Lung (tissue), 12 donors: ENCODE results near the gene NPAS3. TPM values are rescaled to one million over a fixed set of nuclear protein-coding genes. Genes with fewer than 3 reads are reported as not detected.

Experiments
- ATAC-seq: fragments of 200-7000 bp; cut with Tn5 transposase; one replicate; pipeline ENCODE4 v1.9.1; 2020; ENCODE audit warnings: moderate number of reproducible peaks; ENCODE audit not compliant: insufficient read depth, low FRiP score
- DNase-seq, 3 donors: peaks; one replicate each; pipeline ENCODE4 v3.0.0-alpha.2; 2013 to 2017
- H3K27ac ChIP-seq, 2 donors: one replicate each; pipeline ENCODE4 v1.5.1; 2013; ENCODE audit warnings: mild to moderate bottlenecking in 2 of 2, moderate library complexity in 2 of 2, control low read depth in 1 of 2, inconsistent platforms in 1 of 2, low read depth in 1 of 2, low read length in 1 of 2
- H3K27me3 ChIP-seq, 3 donors: one replicate each; pipeline ENCODE4 v1.5.1; 2013; ENCODE audit warnings: low read length in 2 of 3; ENCODE audit not compliant: control insufficient read depth in 3 of 3, insufficient read depth in 3 of 3
- H3K36me3 ChIP-seq, 4 donors: one replicate each; pipeline ENCODE4 v1.5.1; 2013; ENCODE audit warnings: low read length in 4 of 4, mild to moderate bottlenecking in 1 of 4, moderate library complexity in 1 of 4; ENCODE audit not compliant: control insufficient read depth in 4 of 4, insufficient read depth in 4 of 4
- H3K4me1 ChIP-seq, 5 donors: one replicate each; pipeline ENCODE4 v1.5.1; 2013; ENCODE audit warnings: low read length in 5 of 5, mild to moderate bottlenecking in 2 of 5, moderate library complexity in 1 of 5; ENCODE audit not compliant: control insufficient read depth in 5 of 5, insufficient read depth in 5 of 5
- H3K4me3 ChIP-seq: one replicate; pipeline ENCODE4 v1.5.1; 2013; ENCODE audit warnings: mild to moderate bottlenecking, control low read depth, moderate library complexity
- H3K9ac ChIP-seq, 2 donors: one replicate each; pipeline ENCODE4 v1.5.1; 2013; ENCODE audit warnings: low read length in 2 of 2, control low read depth in 1 of 2; ENCODE audit not compliant: insufficient read depth in 1 of 2
- H3K9me3 ChIP-seq, 4 donors: one replicate each; pipeline ENCODE4 v1.5.1; 2013; ENCODE audit warnings: low read length in 3 of 4, mild to moderate bottlenecking in 1 of 4, moderate library complexity in 1 of 4; ENCODE audit not compliant: control insufficient read depth in 4 of 4, insufficient read depth in 3 of 4
- CTCF ChIP-seq: IDR thresholded peaks from 2 replicates; pipeline ENCODE4 v1.5.1; 2012; ENCODE audit warnings: mild to moderate bottlenecking; ENCODE audit errors: control extremely low read depth, extremely low read depth
- WGBS, 2 donors: extraction: QIAGEN DNeasy Blood & Tissue Kit; methylation state at CpG; one replicate each; pipeline ENCODE4 v1.1.7; 2013; 5-methylcytosine and 5-hydroxymethylcytosine counted together
- polyA plus RNA-seq, 2 donors: library from polyadenylated mRNA; stranded (reverse); fragments of 200-250 nt; gene quantifications; one replicate each; pipeline ENCODE4 v1.2.1, GENCODE V29; 2013
- total RNA-seq, 2 donors: library from RNA; depleted of rRNA in 1 of 2; stranded (reverse); fragments of >200 nt in 1 of 2; gene quantifications; one replicate each; pipeline ENCODE4 v1.2.1, GENCODE V29; 2014 to 2021
- donor health status: control.
- donor health status: control.
- donor health status: Bipolar disorder and iron deficiency.
- donor health status: healthy.
- donor health status: DM: yes; HTN: yes; CAD: no.

The NPAS3 gene
- total and polyA plus RNA-seq, 4 donors = 0.13 to 0.48 (median 0.33) TPM

- ATAC-seq = no peak
- no peak for DNase-seq
- Histone ChIP-seq H3K4me3 (no peak overlapping the region), H3K9ac (no peak overlapping the region), H3K36me3 (no peaks in the 10 kb centered on the region), H3K27ac (no peak overlapping the region), H3K27me3 (peaks cover 0 to 2% (median 0%) of the 10 kb centered on the region in 3 donors), H3K9me3 (peaks cover 0 to 3% (median 0%) of the 10 kb centered on the region in 4 donors), H3K4me1 (no peaks in the 10 kb centered on the region)
- no peak for TF ChIP-seq CTCF
- WGBS, 2 donors = 79 to 83% methylated on average over 3 of the region's 3 CpGs
These were observed 403.8 kb downstream of the NPAS3 start for GRCh38 chr14:33342299-33342974.

GRCh38 chr14:33343016-33343415 is 404.3 kb downstream of the NPAS3 start:
- DNase-seq (peak in 1 of 3 donors; percentile 13), ATAC-seq (no peak)
- Histone ChIP-seq H3K9me3 (peaks cover 0 to 3% (median 0%) of the 10 kb centered on the region in 4 donors), H3K4me3 (no peak overlapping the region), H3K36me3 (no peaks in the 10 kb centered on the region), H3K9ac (no peak overlapping the region), H3K27ac (no peak overlapping the region), H3K4me1 (no peaks in the 10 kb centered on the region), H3K27me3 (peaks cover 0 to 2% (median 0%) of the 10 kb centered on the region in 3 donors)
- WGBS, 2 donors = 74 to 81% methylated on average over 3 of the region's 3 CpGs
- TF ChIP-seq CTCF = no peak

- H3K27ac ChIP-seq = no peak overlapping the region
- no peaks in the 10 kb centered on the region for H3K4me1 ChIP-seq
- no peak overlapping the region for H3K4me3 ChIP-seq
- no peak for TF ChIP-seq CTCF
- no peak for ATAC-seq
- WGBS, 2 donors = 95 to 98% methylated on average over 1 of the region's 1 CpG
- no peak overlapping the region for H3K9ac ChIP-seq
- peaks cover 0 to 2% (median 0%) of the 10 kb centered on the region in 4 donors for H3K9me3 ChIP-seq
- DNase-seq = no peak
- peaks cover 0 to 2% (median 0%) of the 10 kb centered on the region in 3 donors for H3K27me3 ChIP-seq
- H3K36me3 ChIP-seq = no peaks in the 10 kb centered on the region
These were observed 409.1 kb downstream of the NPAS3 start for GRCh38 chr14:33347796-33348195.
